CD14-positive monocyte (primary cell): ENCODE measurements around the gene ACAP1. TPM values are rescaled to one million over a fixed set of nuclear protein-coding genes. Genes with fewer than 3 reads are reported as not detected.

Source experiments
- DNase-seq, 3 donors: peaks; one replicate each; pipeline ENCODE4 v3.0.0-alpha.2; 2011 to 2022
- H2AFZ ChIP-seq: 2 replicates; pipeline ENCODE4 v1.6.0; 2012; ENCODE audit warnings: mild to moderate bottlenecking, low read depth, low read length, inconsistent platforms; ENCODE audit not compliant: insufficient read depth, poor library complexity, severe bottlenecking
- H3K27ac ChIP-seq, 2 donors: 1 replicate in 1 of 2; 2 replicates in 1 of 2; pipeline ENCODE4 v1.5.1; 2012 to 2013; ENCODE audit warnings: low read length in 2 of 2, control low read depth in 1 of 2, inconsistent platforms in 1 of 2, low read depth in 1 of 2, mild to moderate bottlenecking in 1 of 2
- H3K27me3 ChIP-seq, 2 donors: one replicate each; pipeline versions ENCODE4 v1.6.0 to v1.6.1; 2011 to 2013; ENCODE audit warnings: low read length in 2 of 2; ENCODE audit not compliant: control insufficient read depth in 2 of 2, insufficient read depth in 2 of 2
- H3K36me3 ChIP-seq, 2 donors: replicated peaks in 1 of 2; 1 replicate in 1 of 2; 2 replicates in 1 of 2; pipeline versions ENCODE4 v1.5.1 to v1.6.1; 2012 to 2013; ENCODE audit warnings: low read length in 2 of 2, control low read depth in 1 of 2, inconsistent platforms in 1 of 2, mild to moderate bottlenecking in 1 of 2; ENCODE audit not compliant: insufficient read depth in 2 of 2, control insufficient read depth in 1 of 2
- H3K4me1 ChIP-seq, 2 donors: 1 replicate in 1 of 2; 2 replicates in 1 of 2; pipeline versions ENCODE4 v1.5.1 to v1.6.1; 2012 to 2013; ENCODE audit warnings: low read length in 2 of 2, control low read depth in 1 of 2, inconsistent platforms in 1 of 2, mild to moderate bottlenecking in 1 of 2, moderate library complexity in 1 of 2; ENCODE audit not compliant: insufficient read depth in 2 of 2, control insufficient read depth in 1 of 2
- H3K4me2 ChIP-seq: replicated peaks from 2 replicates; pipeline ENCODE3; 2012; ENCODE audit warnings: low read length, moderate library complexity, mild to moderate bottlenecking; ENCODE audit not compliant: poor library complexity, severe bottlenecking; ENCODE audit errors: extremely low read depth
- H3K4me3 ChIP-seq, 3 experiments: fragments of 200-600 bp in 1 of 3; sonication (generic) in 1 of 3; replicated peaks in 1 of 3; 1 replicate in 2 of 3; 2 replicates in 1 of 3; pipeline ENCODE4 v1.5.1; 2011 to 2013; ENCODE audit warnings: low read length in 3 of 3, mild to moderate bottlenecking in 3 of 3, control low read depth in 2 of 3, low read depth in 2 of 3, inconsistent platforms in 1 of 3, moderate library complexity in 1 of 3
- H3K79me2 ChIP-seq: 2 replicates; pipeline ENCODE4 v1.6.0; 2012; ENCODE audit warnings: mild to moderate bottlenecking, control low read depth, inconsistent platforms, low read length, moderate library complexity; ENCODE audit not compliant: insufficient read depth
- H3K9ac ChIP-seq: 2 replicates; pipeline ENCODE4 v1.6.0; 2017; ENCODE audit warnings: low read length, mild to moderate bottlenecking; ENCODE audit not compliant: insufficient read depth, poor library complexity, severe bottlenecking
- H3K9me3 ChIP-seq, 2 donors: replicated peaks in 1 of 2; 1 replicate in 1 of 2; 2 replicates in 1 of 2; pipeline versions ENCODE4 v1.5.1 to v1.6.1; 2012 to 2013; ENCODE audit warnings: low read length in 2 of 2, control low read depth in 1 of 2; ENCODE audit not compliant: control insufficient read depth in 1 of 2, insufficient read depth in 1 of 2
- H4K20me1 ChIP-seq: 2 replicates; pipeline ENCODE4 v1.6.0; 2012; ENCODE audit warnings: mild to moderate bottlenecking, low read length, control low read depth, moderate library complexity; ENCODE audit not compliant: insufficient read depth
- H3K27ac Mint-ChIP-seq, 7 donors: one replicate each; pipeline ENCODE4 v1.8.0; 2020; ENCODE audit warnings: mild to moderate bottlenecking in 7 of 7, mixed read lengths in 7 of 7, moderate library complexity in 6 of 7, inconsistent platforms in 2 of 7
- H3K27me3 Mint-ChIP-seq, 3 donors: one replicate each; pipeline ENCODE4 v1.8.0; 2021 to 2022; ENCODE audit warnings: low read depth in 3 of 3, mild to moderate bottlenecking in 3 of 3, mixed read lengths in 3 of 3, moderate library complexity in 3 of 3, inconsistent platforms in 1 of 3
- H3K36me3 Mint-ChIP-seq, 2 donors: one replicate each; pipeline ENCODE4 v1.8.0; 2020; ENCODE audit warnings: mixed read lengths in 2 of 2, inconsistent platforms in 1 of 2, mild to moderate bottlenecking in 1 of 2
- H3K4me1 Mint-ChIP-seq: one replicate; pipeline ENCODE4 v1.8.0; 2020; ENCODE audit warnings: mild to moderate bottlenecking, mixed read lengths
- H3K4me3 Mint-ChIP-seq, 2 donors: one replicate each; pipeline ENCODE4 v1.8.0; 2020; ENCODE audit warnings: mild to moderate bottlenecking in 2 of 2, mixed read lengths in 2 of 2, moderate library complexity in 1 of 2
- H3K9me3 Mint-ChIP-seq, 7 donors: one replicate each; pipeline ENCODE4 v1.8.0; 2020 to 2022; ENCODE audit warnings: mixed read lengths in 7 of 7, mild to moderate bottlenecking in 6 of 7, moderate library complexity in 6 of 7, inconsistent platforms in 2 of 7
- WGBS: methylation state at CpG from one replicate; pipeline ENCODE4 v1.1.5; 2013; ENCODE audit warnings: missing lambda C conversion rate; ENCODE audit not compliant: insufficient coverage; 5-methylcytosine and 5-hydroxymethylcytosine counted together
- intact Hi-C, 2 donors: fragments of 100-400 bp; cut with micrococcal nuclease; formaldehyde crosslinking; loops; one replicate each; pipeline versions ENCODE4 v1.15.0 to v1.15.1; 2023
- polyA plus RNA-seq, 3 donors: library from polyadenylated mRNA; depleted of rRNA in 1 of 3; unstranded in 2 of 3; stranded (reverse) in 1 of 3; fragments of 300-500 nt in 2 of 3; fragments of >200 nt in 1 of 3; fragmentation: Illumina TruSeq in 2 of 3; gene quantifications; 1 replicate in 2 of 3; 2 replicates in 1 of 3; pipeline ENCODE4 v1.2.3, GENCODE V29; 2012 to 2021
- TF ChIP-seq, protein P1 (sequence below): fragments of 200-600 bp; IDR thresholded peaks from one replicate; pipeline ENCODE4 v1.8.0; 2022; ENCODE audit warnings: antibody characterized with exemption, mild to moderate bottlenecking

ACAP1 gene
- polyA plus RNA-seq, 3 donors, result 32.1 to 68.5 (median 40.5) TPM

DNA sequence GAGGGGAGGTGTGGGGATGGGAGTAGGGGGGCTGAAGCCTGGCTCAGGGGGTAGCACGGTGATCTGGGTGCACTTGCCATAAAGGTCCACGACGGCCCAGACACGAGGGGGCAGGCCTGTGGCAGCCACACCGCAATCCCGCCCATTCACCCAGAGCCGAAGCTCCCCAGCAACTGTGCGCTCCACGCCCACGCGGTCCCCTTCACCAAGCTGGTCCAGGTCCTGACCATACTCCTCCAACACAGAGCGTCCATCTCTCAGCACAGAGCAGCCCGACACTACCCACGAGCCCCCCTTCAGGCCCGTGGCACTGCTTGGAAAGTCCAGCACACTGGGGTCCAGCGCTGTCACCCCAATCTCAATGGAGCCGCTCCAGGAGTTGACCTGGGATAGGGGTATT, 8.8 kb upstream of the ACAP1 start:
- Histone ChIP-seq H3K4me3 (no peak overlapping the region), H3K9me3 (no peaks in the 10 kb centered on the region), H3K4me2 (no peak overlapping the region), H4K20me1 (peaks cover 7% of the 10 kb centered on the region), H2AFZ (no peak overlapping the region), H3K27me3 (no peaks in the 10 kb centered on the region), H3K27ac (no peak overlapping the region), H3K79me2 (peaks cover 18% of the 10 kb centered on the region), H3K9ac (no peak overlapping the region), H3K4me1 (peaks cover 31 to 36% of the 10 kb centered on the region in 2 donors), H3K36me3 (peaks cover 35 to 43% of the 10 kb centered on the region in 2 donors)
- H3K4me3 Mint-ChIP-seq, result peak overlapping the region in 1 of 2 donors; percentile 53
- H3K36me3 Mint-ChIP-seq, result peaks cover 30 to 46% of the 10 kb centered on the region in 2 donors
- WGBS, result 96% methylated on average over 11 of the region's 17 CpGs
- intact Hi-C loops, result loop anchor here in 1 of 2 donors (10.0 kb wide), 1 partner anchor 247 kb away; the partner anchor contains the start of gene CD68
- H3K27ac Mint-ChIP-seq, result no peak overlapping the region
- H3K9me3 Mint-ChIP-seq, result no peaks in the 10 kb centered on the region
- DNase-seq, result no peak
- H3K27me3 Mint-ChIP-seq, result peaks cover 0 to 3% (median 0%) of the 10 kb centered on the region in 3 donors
- TF ChIP-seq, protein P1, sequence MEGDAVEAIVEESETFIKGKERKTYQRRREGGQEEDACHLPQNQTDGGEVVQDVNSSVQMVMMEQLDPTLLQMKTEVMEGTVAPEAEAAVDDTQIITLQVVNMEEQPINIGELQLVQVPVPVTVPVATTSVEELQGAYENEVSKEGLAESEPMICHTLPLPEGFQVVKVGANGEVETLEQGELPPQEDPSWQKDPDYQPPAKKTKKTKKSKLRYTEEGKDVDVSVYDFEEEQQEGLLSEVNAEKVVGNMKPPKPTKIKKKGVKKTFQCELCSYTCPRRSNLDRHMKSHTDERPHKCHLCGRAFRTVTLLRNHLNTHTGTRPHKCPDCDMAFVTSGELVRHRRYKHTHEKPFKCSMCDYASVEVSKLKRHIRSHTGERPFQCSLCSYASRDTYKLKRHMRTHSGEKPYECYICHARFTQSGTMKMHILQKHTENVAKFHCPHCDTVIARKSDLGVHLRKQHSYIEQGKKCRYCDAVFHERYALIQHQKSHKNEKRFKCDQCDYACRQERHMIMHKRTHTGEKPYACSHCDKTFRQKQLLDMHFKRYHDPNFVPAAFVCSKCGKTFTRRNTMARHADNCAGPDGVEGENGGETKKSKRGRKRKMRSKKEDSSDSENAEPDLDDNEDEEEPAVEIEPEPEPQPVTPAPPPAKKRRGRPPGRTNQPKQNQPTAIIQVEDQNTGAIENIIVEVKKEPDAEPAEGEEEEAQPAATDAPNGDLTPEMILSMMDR, result no peak
- peaks cover 29% of the 10 kb centered on the region for H3K4me1 Mint-ChIP-seq

DNA sequence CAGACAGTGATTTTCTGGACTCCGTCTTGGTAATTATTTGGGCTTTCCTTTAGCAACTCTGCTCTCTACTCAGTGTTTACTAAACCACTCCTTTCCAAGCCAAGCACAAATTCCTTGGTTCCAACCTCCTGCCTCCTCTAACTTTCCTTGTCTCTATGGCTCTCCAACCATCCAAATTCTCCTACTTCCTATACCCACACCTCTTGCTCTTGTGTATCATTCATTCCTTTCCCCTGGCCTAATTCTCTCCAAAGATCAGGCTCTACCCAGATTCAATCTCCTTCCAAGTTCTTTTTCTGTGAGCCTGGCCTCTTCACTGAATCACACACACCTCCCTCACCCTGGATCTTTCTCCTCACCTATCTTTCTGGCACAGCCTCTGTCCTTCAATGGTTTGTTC, 8.3 kb upstream of the ACAP1 start:
- intact Hi-C loops, result loop anchor here in 1 of 2 donors (2.0 to 10.0 kb wide), 3 partner anchors 19 to 247 kb away; partner anchors contain the start of gene CD68
- Histone ChIP-seq H3K27ac (no peak overlapping the region), H3K27me3 (no peaks in the 10 kb centered on the region), H4K20me1 (peaks cover 7% of the 10 kb centered on the region), H3K9ac (no peak overlapping the region), H3K79me2 (peaks cover 18% of the 10 kb centered on the region), H3K36me3 (peaks cover 29 to 38% of the 10 kb centered on the region in 2 donors), H2AFZ (no peak overlapping the region), H3K4me2 (peak overlapping the region; percentile 99), H3K4me3 (peak overlapping the region in 1 of 3 experiments; percentile 80), H3K4me1 (peaks cover 34 to 39% of the 10 kb centered on the region in 2 donors), H3K9me3 (no peaks in the 10 kb centered on the region)
- WGBS, result 100% methylated on average over 1 of the region's 1 CpG
- TF ChIP-seq, protein P1, result no peak
- Mint-ChIP-seq H3K36me3 (peaks cover 25 to 41% of the 10 kb centered on the region in 2 donors), H3K4me1 (peaks cover 34% of the 10 kb centered on the region), H3K27ac (peak overlapping the region in 4 of 7 donors; percentile 0 to 99 (median 81)), H3K4me3 (peak overlapping the region; percentile 20 to 32), H3K9me3 (no peaks in the 10 kb centered on the region), H3K27me3 (peaks cover 0 to 6% (median 0%) of the 10 kb centered on the region in 3 donors)
- DNase-seq, result no peak
